MCF 10A (cell line): ENCODE data around the gene VSTM2L. TPM values are rescaled to one million over a fixed set of nuclear protein-coding genes. Genes with fewer than 3 reads are reported as not detected.

Source experiments
- BruUV-seq: library from RNA; stranded (reverse); fragments of 400-500 nt; replicated peaks from 2 replicates; lab custom pipeline; 2021; lab: Mats Ljungman, UMichigan
- CTCF ChIA-PET: fragments of 300-600 bp; sonication (Branson Sonifier 250); formaldehyde crosslinking; extraction: SDS; loops from one replicate; lab custom pipeline; 2021; ENCODE audit warnings: antibody characterized with exemption, inconsistent platforms; lab: Yijun Ruan, JAX
- POLR2A ChIA-PET: fragments of 300-600, 350-650 bp; sonication (Branson Sonifier 250); formaldehyde crosslinking; extraction: SDS; loops from one replicate; lab custom pipeline; 2020; ENCODE audit warnings: antibody characterized with exemption, inconsistent platforms; lab: Yijun Ruan, JAX
- DNase-seq: peaks from one replicate; pipeline ENCODE4 v3.0.0-alpha.2; 2018; ENCODE audit not compliant: unreplicated experiment
- H3K27ac Mint-ChIP-seq: one replicate; pipeline ENCODE4 v1.8.0; 2022; ENCODE audit warnings: mild to moderate bottlenecking, low read depth, mixed read lengths; ENCODE audit not compliant: unreplicated experiment
- H3K27me3 Mint-ChIP-seq: one replicate; pipeline ENCODE4 v1.8.0; 2022; ENCODE audit warnings: mixed read lengths; ENCODE audit not compliant: insufficient read depth, unreplicated experiment
- H3K36me3 Mint-ChIP-seq: one replicate; pipeline ENCODE4 v1.8.0; 2022; ENCODE audit warnings: mild to moderate bottlenecking, moderate library complexity, mixed read lengths; ENCODE audit not compliant: insufficient read depth, unreplicated experiment
- H3K4me1 Mint-ChIP-seq: one replicate; pipeline ENCODE4 v1.8.0; 2022; ENCODE audit warnings: mixed read lengths; ENCODE audit not compliant: insufficient read depth, unreplicated experiment
- H3K4me3 Mint-ChIP-seq: one replicate; pipeline ENCODE4 v1.8.0; 2022; ENCODE audit warnings: mild to moderate bottlenecking, moderate library complexity, mixed read lengths; ENCODE audit not compliant: unreplicated experiment
- H3K9me3 Mint-ChIP-seq: one replicate; pipeline ENCODE4 v1.8.0; 2022; ENCODE audit warnings: mixed read lengths; ENCODE audit not compliant: unreplicated experiment
- intact Hi-C: fragments of 100-400 bp; cut with micrococcal nuclease; formaldehyde crosslinking; loops from 2 replicates; pipeline ENCODE4 v1.14.1; 2022
- total RNA-seq: library from RNA; stranded (reverse); gene quantifications from 2 replicates; pipeline ENCODE4 v1.2.3, GENCODE V29; 2022
- TF ChIP-seq, protein P1 (sequence below): fragments of 200-600 bp; IDR thresholded peaks from one replicate; pipeline ENCODE4 v1.8.0; 2022; ENCODE audit warnings: antibody characterized with exemption, mild to moderate bottlenecking; ENCODE audit not compliant: unreplicated experiment

VSTM2L gene
- total RNA-seq, 1 experiment from 2014 or later = 15.6 TPM

DNA sequence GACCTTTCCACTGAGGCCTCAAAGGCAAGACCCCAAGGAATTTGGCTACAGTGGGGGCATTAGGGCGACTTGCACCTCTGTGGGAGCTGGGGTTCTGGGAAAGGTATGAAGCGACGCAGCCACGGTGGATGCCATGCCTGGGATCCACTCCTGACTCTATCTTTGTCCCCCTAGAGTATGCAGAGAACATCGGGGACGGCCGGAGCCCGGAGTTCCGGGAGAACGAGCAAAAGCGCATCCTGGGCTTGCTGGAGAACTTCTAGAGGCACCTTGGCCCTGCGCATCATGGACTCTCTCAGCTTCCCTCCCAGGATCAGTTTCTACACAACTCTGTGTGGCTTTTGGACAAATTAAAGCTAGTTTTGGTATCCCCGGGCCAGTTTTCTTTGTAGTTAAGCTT, 31.2 kb upstream of the VSTM2L start:
- H3K27ac Mint-ChIP-seq = no peak overlapping the region
- no peaks in the 10 kb centered on the region for H3K9me3 Mint-ChIP-seq
- no peaks in the 10 kb centered on the region for H3K27me3 Mint-ChIP-seq
- peaks cover 18% of the 10 kb centered on the region for H3K36me3 Mint-ChIP-seq
- no peak overlapping the region for H3K4me3 Mint-ChIP-seq
- intact Hi-C loops = no loop called here
- no TSS peak for BruUV-seq
- CTCF ChIA-PET = interaction anchor here (0.5 kb wide), 1 partner anchor 741 kb away, joined by 3 read pairs; no protein-coding TSS in a partner anchor
- no peak for DNase-seq
- POLR2A ChIA-PET = no interaction called here
- TF ChIP-seq, protein P1, sequence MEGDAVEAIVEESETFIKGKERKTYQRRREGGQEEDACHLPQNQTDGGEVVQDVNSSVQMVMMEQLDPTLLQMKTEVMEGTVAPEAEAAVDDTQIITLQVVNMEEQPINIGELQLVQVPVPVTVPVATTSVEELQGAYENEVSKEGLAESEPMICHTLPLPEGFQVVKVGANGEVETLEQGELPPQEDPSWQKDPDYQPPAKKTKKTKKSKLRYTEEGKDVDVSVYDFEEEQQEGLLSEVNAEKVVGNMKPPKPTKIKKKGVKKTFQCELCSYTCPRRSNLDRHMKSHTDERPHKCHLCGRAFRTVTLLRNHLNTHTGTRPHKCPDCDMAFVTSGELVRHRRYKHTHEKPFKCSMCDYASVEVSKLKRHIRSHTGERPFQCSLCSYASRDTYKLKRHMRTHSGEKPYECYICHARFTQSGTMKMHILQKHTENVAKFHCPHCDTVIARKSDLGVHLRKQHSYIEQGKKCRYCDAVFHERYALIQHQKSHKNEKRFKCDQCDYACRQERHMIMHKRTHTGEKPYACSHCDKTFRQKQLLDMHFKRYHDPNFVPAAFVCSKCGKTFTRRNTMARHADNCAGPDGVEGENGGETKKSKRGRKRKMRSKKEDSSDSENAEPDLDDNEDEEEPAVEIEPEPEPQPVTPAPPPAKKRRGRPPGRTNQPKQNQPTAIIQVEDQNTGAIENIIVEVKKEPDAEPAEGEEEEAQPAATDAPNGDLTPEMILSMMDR = no peak
- H3K4me1 Mint-ChIP-seq = peaks cover 6% of the 10 kb centered on the region

DNA sequence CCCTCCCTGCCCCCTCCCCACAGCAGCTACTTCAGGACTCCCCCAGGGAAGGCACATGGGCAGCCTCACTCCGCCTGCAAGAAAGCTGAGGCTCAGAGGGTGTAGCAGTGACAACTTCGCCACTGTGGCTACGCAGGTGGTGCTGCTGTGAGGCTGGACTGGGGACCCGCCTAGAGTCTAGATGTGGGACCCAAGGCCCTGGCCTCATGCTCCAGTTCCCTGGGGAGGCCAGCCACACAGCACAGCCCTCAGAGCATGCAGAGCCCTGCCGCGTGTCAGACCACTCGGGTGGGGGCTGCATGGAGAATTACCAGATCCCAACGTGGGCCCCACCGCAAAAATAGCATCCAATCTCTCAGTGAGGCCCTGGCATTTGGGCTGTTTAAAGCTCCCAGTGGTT, 30.8 kb upstream of the VSTM2L start:
- no peak overlapping the region for H3K27ac Mint-ChIP-seq

DNA sequence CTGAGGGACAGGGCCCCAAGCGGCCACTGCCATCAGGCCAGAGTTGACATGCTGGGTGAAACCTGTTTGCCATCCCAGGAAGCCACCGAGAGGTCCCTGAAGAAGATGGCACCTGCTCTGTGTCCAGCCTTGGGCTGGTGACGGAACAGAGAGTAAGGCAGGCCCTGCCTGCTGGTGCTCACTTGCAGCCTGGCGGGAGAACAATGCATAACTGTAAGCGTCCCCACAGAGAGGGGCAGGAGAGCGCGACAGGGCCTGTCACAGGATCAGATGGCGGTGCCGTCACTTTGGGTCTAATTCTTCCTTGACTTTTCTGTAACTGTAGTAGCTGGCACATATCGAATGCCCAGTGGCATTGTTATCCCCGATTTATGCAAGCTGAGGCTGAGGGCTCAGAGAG, 29.0 kb upstream of the VSTM2L start:
- no peak for DNase-seq
- Mint-ChIP-seq H3K27me3 (no peaks in the 10 kb centered on the region), H3K36me3 (peaks cover 18% of the 10 kb centered on the region), H3K9me3 (no peaks in the 10 kb centered on the region), H3K27ac (no peak overlapping the region), H3K4me1 (peaks cover 6% of the 10 kb centered on the region), H3K4me3 (no peak overlapping the region)
- CTCF ChIA-PET = no interaction called here
- TF ChIP-seq, protein P1 = no peak
- POLR2A ChIA-PET = no interaction called here
- intact Hi-C loops = no loop called here
- no TSS peak for BruUV-seq

More for the DNA sequence above, 30.8 kb upstream of the VSTM2L start:
- no TSS peak for BruUV-seq
- Mint-ChIP-seq H3K4me1 (peaks cover 6% of the 10 kb centered on the region), H3K4me3 (no peak overlapping the region), H3K36me3 (peaks cover 18% of the 10 kb centered on the region), H3K9me3 (no peaks in the 10 kb centered on the region), H3K27me3 (no peaks in the 10 kb centered on the region)
- TF ChIP-seq, protein P1 = no peak
- DNase-seq = no peak
- intact Hi-C loops = no loop called here
- ChIA-PET CTCF (no interaction called here), POLR2A (no interaction called here)

DNA sequence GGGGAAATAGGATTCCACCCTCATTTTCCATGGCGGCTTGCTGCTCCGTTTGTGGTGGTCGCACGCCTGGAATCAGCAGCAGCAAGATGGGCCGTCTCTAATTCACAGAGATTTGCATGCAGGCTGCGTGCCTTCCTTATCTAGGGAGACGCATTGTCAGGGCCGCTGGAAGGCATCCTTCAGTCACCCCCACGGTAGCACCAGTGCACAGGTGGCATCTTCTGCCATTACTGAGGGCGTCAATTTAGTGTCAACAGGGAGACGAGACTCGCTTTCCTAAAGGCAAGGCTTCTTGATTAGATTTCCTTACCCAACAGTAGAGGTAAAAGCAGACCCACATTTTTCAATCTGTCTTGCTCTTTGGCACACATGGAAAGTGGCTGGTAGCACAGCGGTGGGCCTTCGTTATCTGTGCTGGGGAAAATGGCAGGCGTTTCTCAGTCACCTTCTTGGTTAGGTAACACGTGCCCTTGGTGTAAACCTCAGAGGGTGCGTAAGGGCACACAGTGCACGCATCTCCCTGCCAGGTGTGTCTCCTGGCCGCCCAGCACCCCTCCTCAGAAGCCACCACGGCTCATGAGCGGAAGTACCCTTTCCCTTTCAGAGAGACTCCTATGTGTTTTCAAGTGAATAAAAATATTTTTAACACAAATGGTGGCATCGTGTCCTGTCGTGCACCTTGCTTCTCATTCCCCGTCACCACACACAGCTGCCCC, 27.3 kb upstream of the VSTM2L start:
- H3K36me3 Mint-ChIP-seq = peaks cover 17% of the 10 kb centered on the region
- H3K4me3 Mint-ChIP-seq = no peak overlapping the region
- no peak overlapping the region for H3K27ac Mint-ChIP-seq
- no peaks in the 10 kb centered on the region for H3K27me3 Mint-ChIP-seq
- POLR2A ChIA-PET = no interaction called here
- H3K4me1 Mint-ChIP-seq = peaks cover 4% of the 10 kb centered on the region
- no TSS peak for BruUV-seq
- CTCF ChIA-PET = interaction anchor here (0.7 to 0.9 kb wide), 2 partner anchors 13 to 1282 kb away, joined by 3 read pairs; no protein-coding TSS in a partner anchor
- no peaks in the 10 kb centered on the region for H3K9me3 Mint-ChIP-seq
- TF ChIP-seq, protein P1 = no peak
- intact Hi-C loops = no loop called here
- DNase-seq = no peak
